GM12892 (cell line): ENCODE results near the gene ZBTB8B.

ENCODE experiments used
- POLR2A ChIP-seq: IDR thresholded peaks from 2 replicates; pipeline ENCODE4 v1.6.1; 2011; ENCODE audit warnings: low read depth, low read length, control low read depth
- POLR2AphosphoS5 ChIP-seq: IDR thresholded peaks from 2 replicates; pipeline ENCODE4 v1.6.1; 2011; ENCODE audit warnings: low read depth, low read length, control low read depth
- TAF1 ChIP-seq: IDR thresholded peaks from 2 replicates; pipeline ENCODE4 v1.6.1; 2011; ENCODE audit warnings: low read depth, mild to moderate bottlenecking, control low read depth, low read length, borderline replicate concordance

- no peak for TF ChIP-seq POLR2AphosphoS5
- TF ChIP-seq TAF1 = no peak
- no peak for TF ChIP-seq POLR2A
Measured at GRCh38 chr1:32421775-32422174, 43.1 kb upstream of the ZBTB8B start.
